HepG2 (cell line): Measurements from ENCODE around the gene NEURL3. TPM values are rescaled to one million over a fixed set of nuclear protein-coding genes. Genes with fewer than 3 reads are reported as not detected.

ENCODE experiments used
- ARID3A ChIP-seq: IDR thresholded peaks from 2 replicates; pipeline ENCODE4 v1.6.1; 2012; ENCODE audit warnings: low read depth, low read length, improper control_type of control experiment
- BCLAF1 ChIP-seq: fragments of 450-650 bp; IDR thresholded peaks from 2 replicates; pipeline ENCODE4 v1.6.1; 2017; ENCODE audit warnings: mild to moderate bottlenecking
- EEA1 ChIP-seq: sonication (generic); formaldehyde crosslinking; IDR thresholded peaks from 2 replicates; pipeline ENCODE4 v1.5.1; 2020; ENCODE audit warnings: mild to moderate bottlenecking, missing genetic modification reagents, borderline replicate concordance
- EZH2 ChIP-seq: conservative IDR thresholded peaks from 2 replicates; pipeline ENCODE4 v1.6.1; 2012; ENCODE audit warnings: mild to moderate bottlenecking, low read depth, low read length, moderate library complexity
- HOXA9 ChIP-seq: sonication (generic); formaldehyde crosslinking; IDR thresholded peaks from 2 replicates; pipeline ENCODE4 v1.8.1; 2022; ENCODE audit warnings: missing genetic modification reagents, mild to moderate bottlenecking, moderate library complexity, borderline replicate concordance
- NR1H2 ChIP-seq: sonication (generic); formaldehyde crosslinking; IDR thresholded peaks from 2 replicates; pipeline ENCODE4 v1.8.1; 2022; ENCODE audit warnings: low read depth, missing genetic modification reagents, borderline replicate concordance
- RFXANK ChIP-seq: IDR thresholded peaks from 2 replicates; pipeline ENCODE4 v1.6.1; 2016
- RFXAP ChIP-seq: sonication (generic); formaldehyde crosslinking; IDR thresholded peaks from 2 replicates; pipeline ENCODE4 v1.4.0; 2020; ENCODE audit warnings: missing genetic modification reagents, borderline replicate concordance
- SIX1 ChIP-seq: sonication (generic); formaldehyde crosslinking; IDR thresholded peaks from 2 replicates; pipeline ENCODE4 v1.4.0; 2020; ENCODE audit warnings: missing genetic modification reagents, borderline replicate concordance
- SP2 ChIP-seq: sonication (generic); formaldehyde crosslinking; IDR thresholded peaks from 2 replicates; pipeline ENCODE4 v1.5.1; 2020; ENCODE audit warnings: mild to moderate bottlenecking, missing genetic modification reagents
- TEF ChIP-seq: sonication (generic); formaldehyde crosslinking; IDR thresholded peaks from 2 replicates; pipeline ENCODE4 v1.5.0; 2020; ENCODE audit warnings: missing genetic modification reagents
- ZBTB7B ChIP-seq: sonication (generic); formaldehyde crosslinking; IDR thresholded peaks from 2 replicates; pipeline ENCODE4 v1.4.0; 2020; ENCODE audit warnings: missing genetic modification reagents
- ZHX2 ChIP-seq, 2 experiments: sonication (generic) in 1 of 2; formaldehyde crosslinking in 1 of 2; IDR thresholded peaks; 2 replicates each; pipeline versions ENCODE4 v1.6.1 to v1.9.0; 2014 to 2022; ENCODE audit warnings: antibody characterized with exemption in 1 of 2, borderline replicate concordance in 1 of 2, inconsistent platforms in 1 of 2, low read depth in 1 of 2, missing genetic modification reagents in 1 of 2
- ZNF136 ChIP-seq: sonication (generic); formaldehyde crosslinking; IDR thresholded peaks from 2 replicates; pipeline ENCODE4 v1.8.1; 2022; ENCODE audit warnings: low read depth, mild to moderate bottlenecking, moderate library complexity, missing genetic modification reagents
- ZNF337 ChIP-seq: sonication (generic); formaldehyde crosslinking; IDR thresholded peaks from 2 replicates; pipeline ENCODE4 v1.5.1; 2020; ENCODE audit warnings: missing genetic modification reagents, low read depth, mild to moderate bottlenecking, borderline replicate concordance
- ZNF354B ChIP-seq: sonication (generic); formaldehyde crosslinking; IDR thresholded peaks from 2 replicates; pipeline ENCODE4 v1.8.0; 2022; ENCODE audit warnings: mild to moderate bottlenecking, missing genetic modification reagents
- ZNF564 ChIP-seq: sonication (generic); formaldehyde crosslinking; IDR thresholded peaks from 2 replicates; pipeline ENCODE4 v1.8.1; 2023; ENCODE audit warnings: mild to moderate bottlenecking, missing genetic modification reagents
- polyA plus RNA-seq, 8 experiments: library from polyadenylated mRNA; depleted of rRNA in 3 of 8; stranded (reverse) in 7 of 8; unstranded in 1 of 8; fragments of >200 nt; fragmentation: Illumina TruSeq in 4 of 8; extraction: Trizol in 4 of 8; gene quantifications; 2 replicates each; pipeline versions ENCODE4 v1.2.1 to v1.2.3, GENCODE V29; 2011 to 2016; ENCODE audit warnings: low read depth in 4 of 8, missing spikeins in 1 of 8, mixed read lengths in 1 of 8; ENCODE audit not compliant: insufficient read depth in 1 of 8
- total RNA-seq, 5 experiments: library from RNA; depleted of rRNA; stranded (reverse); fragments of >200 nt; fragmentation: Illumina TruSeq; extraction: Trizol; gene quantifications; 2 replicates each; pipeline ENCODE4 v1.2.3, GENCODE V29; 2016; ENCODE audit warnings: low read depth in 1 of 5

NEURL3 gene
- total and polyA plus RNA-seq, 2 of the 13 experiments (the other 11 are each of a cell fraction or from before 2014, with no cell fraction given): 0.16 to 1.2 TPM

DNA sequence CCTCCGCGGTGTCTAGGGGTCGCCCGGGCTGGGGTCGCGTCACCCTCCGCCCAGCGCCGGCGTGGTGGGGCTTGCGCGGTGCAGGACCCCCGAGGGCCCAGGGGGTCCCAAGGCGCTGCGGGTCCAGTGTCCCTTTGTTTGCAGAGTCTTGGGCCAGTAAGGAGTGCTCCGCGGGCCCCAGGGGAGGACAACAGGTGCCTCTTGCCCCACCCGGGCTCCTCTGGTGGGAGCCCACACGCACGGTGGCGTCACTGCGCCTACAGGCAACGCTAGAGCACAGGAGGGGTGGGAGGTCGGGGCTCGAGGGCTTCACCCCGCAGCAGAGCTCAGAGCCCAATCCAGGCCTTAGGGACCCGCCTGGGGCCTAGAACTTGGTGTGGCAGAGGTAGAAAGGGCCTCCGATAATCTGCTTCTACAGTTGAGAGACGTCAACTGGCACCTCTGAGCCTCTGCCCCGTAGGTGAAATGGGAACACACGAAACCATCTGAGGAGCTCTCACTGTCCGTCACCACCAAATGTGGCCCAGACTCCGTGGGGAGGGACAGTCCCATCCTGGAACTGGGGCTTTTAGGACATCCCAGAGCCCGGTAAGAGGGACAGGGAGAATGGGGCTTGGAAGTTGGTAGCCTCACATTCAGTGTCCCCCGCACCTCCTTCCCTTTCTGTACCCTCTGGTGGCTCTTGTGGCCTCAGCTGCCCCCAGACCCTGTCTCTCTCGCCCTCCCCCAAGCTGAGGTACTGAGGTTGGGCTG is 32.8 kb upstream of the NEURL3 start (continued):
- TF ChIP-seq BCLAF1 (no peak), ZNF136 (CRISPR knock-in tag) (no peak), ZNF564 (CRISPR knock-in tag) (no peak), NR1H2 (CRISPR knock-in tag) (no peak), ZNF354B (CRISPR knock-in tag) (no peak), TEF (CRISPR knock-in tag) (no peak), SP2 (0 out of 2 replicates have a peak, but pooled peaks have one; percentile 8), RFXANK (CRISPR knock-in tag) (no peak), SIX1 (CRISPR knock-in tag) (no peak), ZHX2 (IDR thresholded peaks at IDR 0.05; ENCODE audit: low read depth) (no peak), ZHX2 (CRISPR knock-in tag; IDR thresholded peaks at IDR 0.05; ENCODE audit: borderline replicate concordance) (no peak), HOXA9 (CRISPR knock-in tag) (no peak), EZH2 (0 out of 2 replicates have a peak, but pooled peaks have one; percentile 59), ZNF337 (CRISPR knock-in tag) (0 out of 2 replicates have a peak, but pooled peaks have one; percentile 71), RFXAP (CRISPR knock-in tag) (peak; percentile 18; the same call in 1 of the 2 replicates), EEA1 (CRISPR knock-in tag) (no peak), ZBTB7B (CRISPR knock-in tag) (no peak), ARID3A (no peak)
